ENCODE results near the gene RSPO1. TPM values are rescaled to one million over a fixed set of nuclear protein-coding genes. Genes with fewer than 3 reads are reported as not detected.

The RSPO1 gene
- total RNA-seq, 2 donors from 2014 or later: 0.27 to 0.32 TPM

DNA sequence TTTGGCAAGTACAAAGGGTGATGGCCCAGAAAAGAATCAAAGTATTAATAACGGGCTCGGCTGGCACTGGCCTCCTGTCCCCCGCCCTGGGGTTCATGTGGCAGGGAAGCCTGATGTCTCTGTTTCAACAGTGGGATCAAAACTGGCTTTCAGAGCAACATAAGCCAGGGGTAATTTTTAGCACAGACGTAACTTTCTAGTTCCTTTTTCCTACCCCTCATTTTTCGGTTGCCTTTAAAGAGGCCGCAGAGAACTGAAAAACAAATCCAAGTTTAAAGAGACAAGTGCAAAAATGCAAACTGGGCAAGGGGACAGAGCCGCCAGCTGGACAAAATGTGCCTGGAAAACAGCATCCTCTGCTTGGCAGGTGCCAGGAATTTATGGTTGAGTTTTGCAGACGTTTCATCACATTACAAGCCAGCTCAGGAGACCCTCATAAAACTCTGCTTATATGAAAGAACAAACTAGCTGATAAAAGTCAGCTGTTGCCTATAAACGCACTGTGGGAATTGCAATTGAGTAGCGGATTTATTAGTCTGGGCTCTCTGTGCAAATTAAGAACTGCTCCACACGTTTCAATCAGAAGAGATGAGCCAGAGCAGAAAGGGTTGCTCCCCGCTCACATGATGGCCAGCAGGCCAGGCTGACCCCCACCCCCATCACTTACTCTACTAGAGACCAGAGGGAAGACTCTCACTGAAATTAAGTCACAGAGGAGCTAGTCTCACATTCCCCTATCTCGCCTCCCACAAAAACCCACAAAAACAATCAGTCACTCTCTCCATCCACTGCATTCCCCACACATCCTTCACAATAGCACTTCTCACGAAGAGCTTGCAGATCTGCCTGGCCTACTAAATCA, 41.8 kb upstream of the RSPO1 start:
- intact Hi-C loops (cut with DNase I): no loop called here
- Histone ChIP-seq H3K27me3 (no peaks in the 10 kb centered on the region), H3K9ac (ENCODE audit: low read depth in 2 of 2, low read length in 2 of 2) (peak overlapping the region in 1 of 2 donors; percentile 53), H3K4me1 (no peaks in the 10 kb centered on the region), H3K27ac (no peak overlapping the region), H3K4me3 (no peak overlapping the region), H3K36me3 (no peaks in the 10 kb centered on the region), H3K9me3 (no peaks in the 10 kb centered on the region)
- TF ChIP-seq, protein P1, sequence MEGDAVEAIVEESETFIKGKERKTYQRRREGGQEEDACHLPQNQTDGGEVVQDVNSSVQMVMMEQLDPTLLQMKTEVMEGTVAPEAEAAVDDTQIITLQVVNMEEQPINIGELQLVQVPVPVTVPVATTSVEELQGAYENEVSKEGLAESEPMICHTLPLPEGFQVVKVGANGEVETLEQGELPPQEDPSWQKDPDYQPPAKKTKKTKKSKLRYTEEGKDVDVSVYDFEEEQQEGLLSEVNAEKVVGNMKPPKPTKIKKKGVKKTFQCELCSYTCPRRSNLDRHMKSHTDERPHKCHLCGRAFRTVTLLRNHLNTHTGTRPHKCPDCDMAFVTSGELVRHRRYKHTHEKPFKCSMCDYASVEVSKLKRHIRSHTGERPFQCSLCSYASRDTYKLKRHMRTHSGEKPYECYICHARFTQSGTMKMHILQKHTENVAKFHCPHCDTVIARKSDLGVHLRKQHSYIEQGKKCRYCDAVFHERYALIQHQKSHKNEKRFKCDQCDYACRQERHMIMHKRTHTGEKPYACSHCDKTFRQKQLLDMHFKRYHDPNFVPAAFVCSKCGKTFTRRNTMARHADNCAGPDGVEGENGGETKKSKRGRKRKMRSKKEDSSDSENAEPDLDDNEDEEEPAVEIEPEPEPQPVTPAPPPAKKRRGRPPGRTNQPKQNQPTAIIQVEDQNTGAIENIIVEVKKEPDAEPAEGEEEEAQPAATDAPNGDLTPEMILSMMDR (IDR thresholded peaks at IDR 0.05): no peak
- no peak for DNase-seq

DNA sequence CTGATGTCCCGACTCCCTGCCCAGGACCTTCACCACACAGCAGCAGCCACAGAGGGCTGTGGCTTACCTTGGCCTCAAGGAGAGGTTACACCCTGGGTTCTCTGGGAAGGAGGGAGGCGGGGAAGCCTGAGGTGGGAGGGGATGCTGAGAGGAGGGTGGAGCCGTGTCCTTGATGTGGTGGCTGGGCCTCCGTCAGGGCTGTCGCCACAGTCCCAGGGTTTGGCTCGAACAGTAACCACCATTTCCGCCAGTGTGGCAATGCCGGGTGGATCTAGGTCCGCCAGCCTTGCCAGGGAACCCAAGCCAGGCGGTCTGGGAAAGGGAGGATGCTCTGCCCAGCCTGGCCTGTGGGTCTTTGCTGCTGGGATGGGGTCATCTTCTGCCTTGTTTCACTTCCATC, 39.2 kb upstream of the RSPO1 start:
- intact Hi-C loops (cut with DNase I): no loop called here
- TF ChIP-seq, protein P1 (IDR thresholded peaks at IDR 0.05): no peak

DNA sequence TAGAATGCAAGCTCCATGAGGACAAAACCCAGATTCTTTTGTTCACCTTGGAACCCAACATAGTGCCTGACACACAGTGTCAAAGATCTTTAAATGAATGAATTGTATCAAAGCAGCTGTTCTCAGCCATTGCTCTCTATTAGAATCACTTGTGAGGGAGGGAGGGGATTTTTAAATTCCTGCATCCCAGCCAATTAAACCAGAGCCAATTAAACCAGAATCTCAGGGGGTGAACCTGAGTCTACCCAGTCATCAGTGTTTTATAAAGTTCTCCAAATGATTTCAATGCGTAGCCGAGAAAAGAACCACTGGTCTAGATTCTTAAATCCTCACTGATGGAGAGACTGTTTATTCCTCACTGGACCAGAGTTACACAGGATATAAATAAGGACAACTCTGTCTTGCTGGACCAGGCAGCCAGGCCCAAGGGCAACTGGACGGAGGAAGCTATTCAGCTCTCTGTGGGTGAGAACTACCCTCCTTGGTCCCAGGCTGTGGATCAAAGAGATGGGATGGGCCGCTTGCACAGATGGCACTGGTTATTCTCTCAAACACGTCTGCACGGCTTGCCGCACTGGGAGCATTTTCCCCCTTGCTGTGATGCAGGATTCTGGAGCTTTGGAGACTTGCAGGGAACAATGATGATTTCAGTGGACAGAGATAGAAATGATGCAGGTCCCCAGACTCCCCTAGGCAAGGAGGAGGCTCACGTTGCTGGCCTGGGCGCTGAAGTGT, 37.6 kb upstream of the RSPO1 start:
- no peaks in the 10 kb centered on the region for H3K36me3 ChIP-seq

More for the DNA sequence above, 39.2 kb upstream of the RSPO1 start:
- Histone ChIP-seq H3K27ac (no peak overlapping the region), H3K9ac (ENCODE audit: low read depth in 2 of 2, low read length in 2 of 2) (no peak overlapping the region), H3K27me3 (no peaks in the 10 kb centered on the region), H3K9me3 (no peaks in the 10 kb centered on the region), H3K4me3 (no peak overlapping the region), H3K36me3 (no peaks in the 10 kb centered on the region), H3K4me1 (no peaks in the 10 kb centered on the region)
- DNase-seq: peak; percentile 24

DNA sequence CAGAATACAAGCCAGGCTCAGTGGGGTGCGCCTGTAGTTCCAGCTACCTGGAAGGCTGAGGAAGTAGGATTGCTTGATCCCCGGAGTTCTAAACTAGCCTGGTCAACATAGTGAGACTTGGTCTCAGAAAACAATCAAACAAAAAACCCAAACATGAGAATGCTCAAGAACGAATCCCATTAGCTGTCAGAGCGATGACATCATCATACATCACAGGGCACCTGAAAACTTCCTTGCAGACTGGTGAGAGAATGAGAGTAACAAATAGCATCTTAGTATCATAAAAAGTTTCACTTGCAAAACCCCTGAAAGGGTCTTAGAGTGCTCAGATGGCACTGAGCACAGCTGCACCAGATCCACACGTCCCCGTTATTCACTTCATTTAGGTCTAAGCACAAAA, 36.6 kb upstream of the RSPO1 start:
- intact Hi-C loops (cut with DNase I): no loop called here
- DNase-seq: no peak
- H3K9me3 ChIP-seq: no peaks in the 10 kb centered on the region
- no peaks in the 10 kb centered on the region for H3K4me1 ChIP-seq
- H3K27me3 ChIP-seq: no peaks in the 10 kb centered on the region
- TF ChIP-seq, protein P1 (IDR thresholded peaks at IDR 0.05): no peak
- H3K9ac ChIP-seq (ENCODE audit: low read depth in 2 of 2, low read length in 2 of 2): no peak overlapping the region
- H3K4me3 ChIP-seq: no peak overlapping the region
- H3K27ac ChIP-seq: no peak overlapping the region
- H3K36me3 ChIP-seq: no peaks in the 10 kb centered on the region

More for the DNA sequence above, 37.6 kb upstream of the RSPO1 start:
- Histone ChIP-seq H3K27me3 (no peaks in the 10 kb centered on the region), H3K9ac (ENCODE audit: low read depth in 2 of 2, low read length in 2 of 2) (no peak overlapping the region), H3K4me3 (no peak overlapping the region), H3K9me3 (no peaks in the 10 kb centered on the region), H3K4me1 (no peaks in the 10 kb centered on the region), H3K27ac (no peak overlapping the region)
- TF ChIP-seq, protein P1 (IDR thresholded peaks at IDR 0.05): no peak
- DNase-seq: no peak
- intact Hi-C loops (cut with DNase I): no loop called here

DNA sequence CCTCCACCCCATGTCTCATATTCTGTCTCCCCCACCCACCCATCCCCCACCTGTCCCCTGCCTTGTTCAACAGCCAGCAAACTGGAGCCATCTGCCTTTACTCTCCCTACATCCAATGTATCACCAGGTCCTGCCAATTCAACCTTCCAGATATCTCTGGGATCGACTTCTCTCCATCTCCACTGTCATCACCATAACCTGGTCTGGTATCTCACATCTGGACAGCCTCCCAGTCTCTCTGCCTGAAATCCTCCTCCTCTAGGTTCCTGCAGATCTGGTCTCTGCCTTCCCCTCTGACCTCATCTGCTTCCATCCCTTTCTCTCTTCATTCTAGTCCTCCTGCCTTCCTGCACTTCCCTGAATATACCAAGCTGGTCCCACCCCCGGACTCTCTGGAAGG, 35.4 kb upstream of the RSPO1 start:
- Histone ChIP-seq H3K27ac (no peak overlapping the region), H3K9ac (ENCODE audit: low read depth in 2 of 2, low read length in 2 of 2) (no peak overlapping the region), H3K27me3 (no peaks in the 10 kb centered on the region), H3K4me1 (no peaks in the 10 kb centered on the region), H3K4me3 (no peak overlapping the region), H3K36me3 (no peaks in the 10 kb centered on the region), H3K9me3 (no peaks in the 10 kb centered on the region)
- no peak for DNase-seq
- TF ChIP-seq, protein P1 (IDR thresholded peaks at IDR 0.05): no peak
- intact Hi-C loops (cut with DNase I): no loop called here
